Activated CD8-positive, alpha-beta memory T cell treated with anti-CD3 and anti-CD28 coated beads, Interleukin-2, amount 50 U/mL, for 1 hour (primary cell): Measurements from ENCODE around the gene IPO13.

Experiments
- DNase-seq: peaks from one replicate; pipeline ENCODE4 v3.0.0-alpha.2; 2020; ENCODE audit errors: extremely low read depth

IPO13 gene

GRCh38 chr1:44010935-44011471, 64.3 kb downstream of the IPO13 start:
- no peak for DNase-seq

GRCh38 chr1:44012404-44012803, 65.7 kb downstream of the IPO13 start:
- DNase-seq = no peak

GRCh38 chr1:44012941-44013609, 66.3 kb downstream of the IPO13 start:
- no peak for DNase-seq

GRCh38 chr1:44013949-44014348, 67.2 kb downstream of the IPO13 start:
- no peak for DNase-seq

GRCh38 chr1:44014365-44015104, 67.8 kb downstream of the IPO13 start:
- DNase-seq = no peak

- DNase-seq = no peak
These were observed 68.5 kb downstream of the IPO13 start for GRCh38 chr1:44015206-44015605.

- no peak for DNase-seq
These were observed 69.5 kb downstream of the IPO13 start for GRCh38 chr1:44016041-44016889.

GRCh38 chr1:44016890-44017400, 70.2 kb downstream of the IPO13 start:
- DNase-seq = no peak
